ENCODE results near the gene CBFB. TPM values are rescaled to one million over a fixed set of nuclear protein-coding genes. Genes with fewer than 3 reads are reported as not detected.

CBFB gene
- total and polyA plus RNA-seq, 7 donors: 9.6 to 28.0 (median 21.3) TPM

DNA sequence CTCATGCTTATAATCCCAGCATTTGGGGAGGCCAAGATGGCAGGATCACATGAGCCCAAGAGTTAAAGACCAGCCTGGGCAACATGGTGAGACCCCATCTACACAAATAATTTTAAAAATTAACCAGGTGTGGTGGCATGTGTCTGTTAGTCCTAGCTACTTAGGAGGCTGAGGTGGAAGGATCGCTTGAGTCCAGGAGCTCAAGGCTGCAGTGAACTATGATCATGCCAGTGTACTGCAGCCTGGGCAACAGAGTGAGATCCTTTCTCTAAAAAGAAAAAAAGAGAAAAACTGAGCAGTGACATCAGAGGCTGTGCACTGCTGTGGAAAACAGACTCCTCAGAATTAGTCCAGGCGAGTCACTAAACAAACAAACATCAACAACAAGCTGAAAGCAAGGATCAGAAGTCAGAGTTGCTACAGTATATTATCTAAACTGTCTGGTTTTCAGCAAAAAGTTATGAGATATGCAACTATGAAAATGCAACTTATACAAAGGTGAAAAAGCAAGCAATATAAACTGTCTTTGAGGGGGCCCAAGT lies 39.3 kb downstream of the CBFB start:
- intact Hi-C loops (cut with DNase I): no loop called here
- no peak for DNase-seq
- Histone ChIP-seq H3K27ac (no peak overlapping the region), H3K36me3 (peaks cover 0 to 51% (median 13%) of the 10 kb centered on the region in 4 donors), H3K27me3 (no peaks in the 10 kb centered on the region), H3K4me3 (no peak overlapping the region), H3K4me1 (no peaks in the 10 kb centered on the region), H3K9me3 (no peaks in the 10 kb centered on the region)
- 97 to 99% methylated on average over 2 of the region's 2 CpGs for WGBS, 2 donors
- no peak for TF ChIP-seq POLR2AphosphoS5 (IDR thresholded peaks at IDR 0.05)
- no peak for TF ChIP-seq EP300 (IDR thresholded peaks at IDR 0.05)
- TF ChIP-seq, protein P1, sequence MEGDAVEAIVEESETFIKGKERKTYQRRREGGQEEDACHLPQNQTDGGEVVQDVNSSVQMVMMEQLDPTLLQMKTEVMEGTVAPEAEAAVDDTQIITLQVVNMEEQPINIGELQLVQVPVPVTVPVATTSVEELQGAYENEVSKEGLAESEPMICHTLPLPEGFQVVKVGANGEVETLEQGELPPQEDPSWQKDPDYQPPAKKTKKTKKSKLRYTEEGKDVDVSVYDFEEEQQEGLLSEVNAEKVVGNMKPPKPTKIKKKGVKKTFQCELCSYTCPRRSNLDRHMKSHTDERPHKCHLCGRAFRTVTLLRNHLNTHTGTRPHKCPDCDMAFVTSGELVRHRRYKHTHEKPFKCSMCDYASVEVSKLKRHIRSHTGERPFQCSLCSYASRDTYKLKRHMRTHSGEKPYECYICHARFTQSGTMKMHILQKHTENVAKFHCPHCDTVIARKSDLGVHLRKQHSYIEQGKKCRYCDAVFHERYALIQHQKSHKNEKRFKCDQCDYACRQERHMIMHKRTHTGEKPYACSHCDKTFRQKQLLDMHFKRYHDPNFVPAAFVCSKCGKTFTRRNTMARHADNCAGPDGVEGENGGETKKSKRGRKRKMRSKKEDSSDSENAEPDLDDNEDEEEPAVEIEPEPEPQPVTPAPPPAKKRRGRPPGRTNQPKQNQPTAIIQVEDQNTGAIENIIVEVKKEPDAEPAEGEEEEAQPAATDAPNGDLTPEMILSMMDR (IDR thresholded peaks at IDR 0.05): no peak
- no peak for TF ChIP-seq POLR2A (IDR thresholded peaks at IDR 0.05)

DNA sequence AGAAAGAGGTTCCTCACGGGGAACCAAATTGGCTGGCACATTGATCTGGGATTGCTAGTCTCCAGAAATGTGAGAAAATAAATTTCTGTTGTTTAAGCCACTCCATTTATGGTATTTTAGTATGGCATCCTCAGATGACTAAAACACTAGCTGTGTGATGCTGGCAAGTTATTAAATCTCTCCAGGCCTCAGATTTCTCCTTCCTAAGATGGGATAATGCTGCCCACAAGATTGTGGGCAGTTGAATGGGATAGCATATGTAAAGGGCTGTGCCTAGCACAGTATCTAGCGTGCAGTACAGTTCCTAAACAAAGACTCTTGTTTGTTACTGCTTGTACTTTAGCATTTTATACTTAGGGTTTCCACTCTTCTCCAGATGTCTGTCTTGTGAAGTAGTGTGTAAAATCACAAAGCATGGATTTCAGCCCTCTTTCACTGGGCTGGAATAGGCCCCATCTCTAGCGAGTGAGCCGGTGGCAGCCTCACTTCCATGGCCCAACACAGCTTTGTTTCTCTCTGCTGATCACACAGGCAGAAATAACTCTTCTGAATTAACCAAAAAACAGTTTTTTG lies 42.6 kb downstream of the CBFB start:
- Histone ChIP-seq H3K4me1 (no peaks in the 10 kb centered on the region), H3K27ac (no peak overlapping the region), H3K4me3 (no peak overlapping the region), H3K36me3 (peaks cover 0 to 76% (median 13%) of the 10 kb centered on the region in 4 donors), H3K27me3 (no peaks in the 10 kb centered on the region), H3K9me3 (no peaks in the 10 kb centered on the region)
- DNase-seq: no peak
- 91 to 93% methylated on average over 4 of the region's 4 CpGs for WGBS, 2 donors
- TF ChIP-seq EP300 (IDR thresholded peaks at IDR 0.05) (no peak), POLR2A (IDR thresholded peaks at IDR 0.05) (no peak), POLR2AphosphoS5 (IDR thresholded peaks at IDR 0.05) (no peak)
- TF ChIP-seq, protein P1 (IDR thresholded peaks at IDR 0.05): no peak
- intact Hi-C loops (cut with DNase I): no loop called here

DNA sequence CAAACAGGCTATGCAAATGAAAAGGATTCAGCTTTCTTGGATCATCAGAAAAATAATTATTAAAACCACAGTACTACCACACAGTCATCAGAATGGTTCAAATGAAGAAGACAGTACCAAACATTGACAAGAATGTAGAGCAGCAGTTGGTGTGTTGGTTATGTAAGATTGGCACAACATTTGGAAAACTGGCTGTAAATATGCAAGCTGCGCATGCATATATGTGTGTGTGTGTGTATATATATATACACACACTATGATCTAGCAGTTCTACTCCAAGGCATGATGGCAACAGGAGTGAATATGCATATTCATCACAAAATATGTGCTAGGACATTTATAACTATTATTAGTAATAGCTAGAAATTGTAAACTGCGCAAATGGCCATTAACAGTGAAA lies 46.4 kb downstream of the CBFB start:
- TF ChIP-seq, protein P1 (IDR thresholded peaks at IDR 0.05): no peak
- TF ChIP-seq EP300 (IDR thresholded peaks at IDR 0.05) (no peak), POLR2A (IDR thresholded peaks at IDR 0.05) (no peak), POLR2AphosphoS5 (IDR thresholded peaks at IDR 0.05) (no peak)
- Histone ChIP-seq H3K36me3 (peaks cover 0 to 39% (median under 1%) of the 10 kb centered on the region in 4 donors), H3K27ac (no peak overlapping the region), H3K4me1 (no peaks in the 10 kb centered on the region), H3K9me3 (no peaks in the 10 kb centered on the region), H3K27me3 (no peaks in the 10 kb centered on the region), H3K4me3 (no peak overlapping the region)
- 99% methylated on average over 2 of the region's 2 CpGs for WGBS, 2 donors
- intact Hi-C loops (cut with DNase I): no loop called here
- DNase-seq: no peak

DNA sequence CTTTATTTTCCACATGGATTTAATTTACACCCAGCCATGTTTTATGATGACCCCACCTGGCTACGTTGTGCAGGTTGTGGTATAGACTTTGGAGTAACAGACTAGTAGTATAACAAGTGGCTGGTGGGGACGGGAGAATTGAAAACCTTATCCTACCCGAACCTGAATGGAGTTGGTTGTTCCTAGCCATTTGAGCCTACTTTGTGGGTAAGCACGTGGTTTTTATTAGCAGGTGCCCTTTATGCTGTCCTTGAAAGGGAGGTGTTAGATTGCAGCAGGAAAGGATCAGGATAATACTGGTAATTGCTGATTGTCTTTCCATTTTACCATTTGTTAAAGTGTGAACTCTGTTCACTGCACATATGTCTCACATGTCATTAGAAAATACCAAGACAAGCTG lies 48.9 kb downstream of the CBFB start:
- H3K9me3 ChIP-seq: no peaks in the 10 kb centered on the region
- no peaks in the 10 kb centered on the region for H3K27me3 ChIP-seq
- peaks cover 0 to 29% (median 0%) of the 10 kb centered on the region in 4 donors for H3K36me3 ChIP-seq
- no peak overlapping the region for H3K27ac ChIP-seq
- 75 to 92% methylated on average over 4 of the region's 4 CpGs for WGBS, 2 donors
- no peaks in the 10 kb centered on the region for H3K4me1 ChIP-seq
- DNase-seq: no peak
- intact Hi-C loops (cut with DNase I): no loop called here
- H3K4me3 ChIP-seq: no peak overlapping the region
- no peak for TF ChIP-seq POLR2A (IDR thresholded peaks at IDR 0.05)
- no peak for TF ChIP-seq EP300 (IDR thresholded peaks at IDR 0.05)
- no peak for TF ChIP-seq POLR2AphosphoS5 (IDR thresholded peaks at IDR 0.05)
- TF ChIP-seq, protein P1 (IDR thresholded peaks at IDR 0.05): no peak

DNA sequence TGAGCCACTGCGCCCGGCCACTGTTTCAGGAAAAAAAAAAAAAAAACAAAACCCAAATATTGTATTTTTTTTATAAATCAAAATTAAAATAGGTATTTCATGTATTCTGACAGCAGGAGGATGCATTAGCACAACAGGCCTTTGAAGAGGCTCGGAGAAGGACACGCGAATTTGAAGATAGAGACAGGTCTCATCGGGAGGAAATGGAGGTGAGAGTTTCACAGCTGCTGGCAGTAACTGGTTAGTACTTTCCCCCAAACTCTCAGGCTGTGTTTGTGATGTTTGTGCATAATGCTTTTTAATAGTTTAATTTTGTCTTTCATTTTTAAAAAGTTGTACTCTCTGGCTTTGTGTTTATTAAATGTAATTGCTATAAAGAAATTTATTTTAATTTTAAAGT lies 53.2 kb downstream of the CBFB start:
- intact Hi-C loops (cut with DNase I): no loop called here
- Histone ChIP-seq H3K9me3 (no peaks in the 10 kb centered on the region), H3K36me3 (no peaks in the 10 kb centered on the region), H3K27ac (no peak overlapping the region), H3K27me3 (no peaks in the 10 kb centered on the region), H3K4me3 (no peak overlapping the region), H3K4me1 (peaks cover 0 to 8% (median 0%) of the 10 kb centered on the region in 4 donors)
- 92 to 93% methylated on average over 6 of the region's 6 CpGs for WGBS, 2 donors
- DNase-seq: no peak
- TF ChIP-seq POLR2AphosphoS5 (IDR thresholded peaks at IDR 0.05) (no peak), POLR2A (IDR thresholded peaks at IDR 0.05) (no peak), EP300 (IDR thresholded peaks at IDR 0.05) (no peak)
- TF ChIP-seq, protein P1 (IDR thresholded peaks at IDR 0.05): no peak
